Progenitor cell of endocrine pancreas (in vitro differentiated cells): ENCODE results near the gene SSBP2. TPM values are rescaled to one million over a fixed set of nuclear protein-coding genes. Genes with fewer than 3 reads are reported as not detected.

Experiments used
- DNase-seq: peaks from one replicate; pipeline ENCODE4 v3.0.0; 2021; ENCODE audit warnings: low spot score; ENCODE audit not compliant: unreplicated experiment
- H3K27ac Mint-ChIP-seq: 2 replicates; pipeline ENCODE4 v1.8.0; 2021; ENCODE audit warnings: mild to moderate bottlenecking, moderate library complexity, mixed read lengths
- H3K27me3 Mint-ChIP-seq: 2 replicates; pipeline ENCODE4 v1.8.0; 2021; ENCODE audit warnings: mixed read lengths
- H3K36me3 Mint-ChIP-seq: 2 replicates; pipeline ENCODE4 v1.8.0; 2022; ENCODE audit warnings: mixed read lengths; ENCODE audit not compliant: insufficient read depth
- H3K4me1 Mint-ChIP-seq: 2 replicates; pipeline ENCODE4 v1.8.0; 2021; ENCODE audit warnings: low read depth, mixed read lengths
- H3K4me3 Mint-ChIP-seq: 2 replicates; pipeline ENCODE4 v1.8.0; 2021; ENCODE audit warnings: low read depth, mild to moderate bottlenecking, moderate library complexity, mixed read lengths
- H3K9me3 Mint-ChIP-seq: 2 replicates; pipeline ENCODE4 v1.8.0; 2021; ENCODE audit warnings: low read depth, mixed read lengths
- long read RNA-seq: library from polyadenylated mRNA; unstranded; transcript quantifications from one replicate; pipeline ENCODE4 v2.0.0, GENCODE V29; 2020
- total RNA-seq: library from RNA; stranded (reverse); gene quantifications from 2 replicates; pipeline ENCODE4 v1.2.1, GENCODE V29; 2021
- TF ChIP-seq, protein P1 (sequence below): fragments of 200-600 bp; sonication (generic); IDR thresholded peaks from one replicate; pipeline ENCODE4 v1.5.0; 2021; ENCODE audit warnings: antibody characterized with exemption, mild to moderate bottlenecking; ENCODE audit not compliant: unreplicated experiment

The SSBP2 gene
- 66.6 and 68.9 TPM in 2 replicates for total RNA-seq
- long read RNA-seq, full-length matches to known transcripts, result 242 of 312 reads
- long read RNA-seq, partial matches to known transcripts, result 25 of 312 reads
- long read RNA-seq, other reads (novel, unspliced or antisense), result 45 of 312 reads

DNA sequence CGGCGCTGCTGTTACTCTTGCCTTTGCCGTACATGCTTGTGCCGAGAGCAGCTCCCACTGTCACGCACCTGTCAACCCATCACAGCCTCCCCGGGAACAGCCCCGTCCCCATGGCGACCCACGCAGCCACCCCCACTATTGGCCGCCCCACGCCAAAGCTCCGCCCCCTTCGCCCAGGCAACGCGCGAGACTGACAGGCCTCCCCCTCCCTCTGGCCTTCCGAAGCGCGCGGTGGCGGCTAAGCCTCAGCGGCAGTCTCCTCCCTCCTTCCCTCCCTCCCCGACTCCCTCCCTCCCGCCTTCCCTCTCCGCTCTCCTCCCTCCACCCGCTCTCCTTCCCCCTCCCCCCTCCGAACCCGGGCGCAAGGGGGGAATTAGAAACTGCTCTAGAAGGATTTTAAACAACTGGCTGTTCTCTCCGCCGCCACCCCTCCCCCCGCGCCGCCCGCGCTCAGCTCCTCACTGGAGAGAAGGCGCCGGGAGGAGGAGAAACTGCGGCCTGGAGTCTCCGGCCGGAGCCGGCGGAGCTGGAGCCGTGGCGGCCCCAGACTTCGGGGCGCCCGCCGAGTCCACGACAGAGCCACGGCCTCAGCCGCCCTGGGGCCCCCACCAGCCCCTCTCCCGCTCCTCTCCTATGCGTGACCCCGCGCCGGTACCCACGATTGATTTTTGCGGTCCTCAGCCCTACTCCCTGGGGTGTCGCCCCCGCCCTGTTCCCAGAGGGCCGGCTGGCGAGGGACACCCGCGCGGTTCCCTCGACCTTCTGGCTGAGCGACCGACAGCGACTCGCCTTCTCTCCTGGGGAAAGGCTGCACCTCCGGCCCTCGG, at the start of gene SSBP2:
Gene SSBP2, minus strand, starts transcription at position 89 of the 827 bp plus-strand sequence. Its CDS starts 55 bp downstream, at position 34.
- Mint-ChIP-seq H3K27me3 (no peaks in the 10 kb centered on the region), H3K9me3 (no peaks in the 10 kb centered on the region), H3K4me3 (peak within 1 kb of the TSS; percentile 90), H3K36me3 (peaks cover 1% of the 10 kb centered on the region), H3K4me1 (peaks cover 33% of the 10 kb centered on the region), H3K27ac (peak within 1 kb of the TSS; percentile 94)
- TF ChIP-seq, protein P1, sequence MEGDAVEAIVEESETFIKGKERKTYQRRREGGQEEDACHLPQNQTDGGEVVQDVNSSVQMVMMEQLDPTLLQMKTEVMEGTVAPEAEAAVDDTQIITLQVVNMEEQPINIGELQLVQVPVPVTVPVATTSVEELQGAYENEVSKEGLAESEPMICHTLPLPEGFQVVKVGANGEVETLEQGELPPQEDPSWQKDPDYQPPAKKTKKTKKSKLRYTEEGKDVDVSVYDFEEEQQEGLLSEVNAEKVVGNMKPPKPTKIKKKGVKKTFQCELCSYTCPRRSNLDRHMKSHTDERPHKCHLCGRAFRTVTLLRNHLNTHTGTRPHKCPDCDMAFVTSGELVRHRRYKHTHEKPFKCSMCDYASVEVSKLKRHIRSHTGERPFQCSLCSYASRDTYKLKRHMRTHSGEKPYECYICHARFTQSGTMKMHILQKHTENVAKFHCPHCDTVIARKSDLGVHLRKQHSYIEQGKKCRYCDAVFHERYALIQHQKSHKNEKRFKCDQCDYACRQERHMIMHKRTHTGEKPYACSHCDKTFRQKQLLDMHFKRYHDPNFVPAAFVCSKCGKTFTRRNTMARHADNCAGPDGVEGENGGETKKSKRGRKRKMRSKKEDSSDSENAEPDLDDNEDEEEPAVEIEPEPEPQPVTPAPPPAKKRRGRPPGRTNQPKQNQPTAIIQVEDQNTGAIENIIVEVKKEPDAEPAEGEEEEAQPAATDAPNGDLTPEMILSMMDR, result peak; percentile 11
- peak; percentile 100 for DNase-seq

- H3K4me1 Mint-ChIP-seq, result no peaks in the 10 kb centered on the region
- TF ChIP-seq, protein P1, result no peak
- H3K27me3 Mint-ChIP-seq, result peaks cover 5% of the 10 kb centered on the region
- DNase-seq, result no peak
- H3K36me3 Mint-ChIP-seq, result no peaks in the 10 kb centered on the region
- no peak overlapping the region for H3K4me3 Mint-ChIP-seq
- no peak overlapping the region for H3K27ac Mint-ChIP-seq
- no peaks in the 10 kb centered on the region for H3K9me3 Mint-ChIP-seq
These were observed 44.8 kb upstream of the SSBP2 start for GRCh38 chr5:81795666-81796065.

GRCh38 chr5:81794226-81794625, 43.3 kb upstream of the SSBP2 start:
- TF ChIP-seq, protein P1, result no peak

DNA sequence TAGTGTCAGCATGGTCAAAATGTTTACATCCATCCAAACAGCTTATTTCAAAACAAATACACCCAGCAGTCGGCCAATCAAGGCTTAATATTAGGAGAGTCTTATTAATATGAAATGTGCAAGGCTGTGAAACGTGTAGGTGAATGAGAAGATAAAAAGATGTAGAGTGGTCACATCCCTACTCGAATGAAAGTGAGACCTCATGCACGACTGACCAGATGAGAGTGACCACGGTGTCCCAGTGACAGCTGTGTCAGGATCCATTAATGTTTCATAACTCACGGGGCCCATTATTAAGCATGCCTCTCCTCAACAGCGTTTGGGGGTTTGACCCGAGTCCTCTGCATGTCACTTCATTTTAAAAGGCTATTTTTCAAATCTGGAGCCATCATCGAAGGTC, 39.4 kb upstream of the SSBP2 start:
- peaks cover 14% of the 10 kb centered on the region for H3K4me1 Mint-ChIP-seq
- no peak overlapping the region for H3K4me3 Mint-ChIP-seq
- H3K27me3 Mint-ChIP-seq, result no peaks in the 10 kb centered on the region
- H3K9me3 Mint-ChIP-seq, result no peaks in the 10 kb centered on the region
- no peak for DNase-seq
- no peak overlapping the region for H3K27ac Mint-ChIP-seq
- no peaks in the 10 kb centered on the region for H3K36me3 Mint-ChIP-seq
- TF ChIP-seq, protein P1, result no peak

More at GRCh38 chr5:81794226-81794625, 43.3 kb upstream of the SSBP2 start:
- H3K27ac Mint-ChIP-seq, result no peak overlapping the region
- no peaks in the 10 kb centered on the region for H3K36me3 Mint-ChIP-seq
- H3K4me3 Mint-ChIP-seq, result no peak overlapping the region
- no peaks in the 10 kb centered on the region for H3K9me3 Mint-ChIP-seq
- DNase-seq, result no peak
- no peaks in the 10 kb centered on the region for H3K4me1 Mint-ChIP-seq
- H3K27me3 Mint-ChIP-seq, result peaks cover 3% of the 10 kb centered on the region

- H3K9me3 Mint-ChIP-seq, result no peaks in the 10 kb centered on the region
- no peaks in the 10 kb centered on the region for H3K36me3 Mint-ChIP-seq
- no peak for DNase-seq
- no peak overlapping the region for H3K4me3 Mint-ChIP-seq
- no peak overlapping the region for H3K27ac Mint-ChIP-seq
- peaks cover 14% of the 10 kb centered on the region for H3K4me1 Mint-ChIP-seq
- TF ChIP-seq, protein P1, result no peak
- H3K27me3 Mint-ChIP-seq, result no peaks in the 10 kb centered on the region
These were observed 38.1 kb upstream of the SSBP2 start for GRCh38 chr5:81789033-81789432.
